Adrenal gland (tissue), 5 donors: Measurements from ENCODE around the gene IGFBP5.

Source experiments
- POLR2A ChIP-seq, 2 donors: fragments of 450-650 bp; IDR thresholded peaks; one replicate each; pipeline ENCODE4 v1.6.1; 2017; ENCODE audit warnings: antibody characterized with exemption in 2 of 2, mild to moderate bottlenecking in 2 of 2, moderate library complexity in 1 of 2
- TF ChIP-seq, protein P1 (sequence below), 6 experiments: fragments of 450-650 bp in 4 of 6; fragments of 200-600 bp in 2 of 6; sonication (generic) in 1 of 6; IDR thresholded peaks; 1 replicate in 5 of 6; 2 replicates in 1 of 6; pipeline versions ENCODE4 v1.5.1 to v1.8.0; 2016 to 2021; ENCODE audit warnings: antibody characterized with exemption in 6 of 6, mild to moderate bottlenecking in 2 of 6, moderate library complexity in 1 of 6
- donor health status: DM: no; HTN: no; CAD: no.

- TF ChIP-seq, protein P1, sequence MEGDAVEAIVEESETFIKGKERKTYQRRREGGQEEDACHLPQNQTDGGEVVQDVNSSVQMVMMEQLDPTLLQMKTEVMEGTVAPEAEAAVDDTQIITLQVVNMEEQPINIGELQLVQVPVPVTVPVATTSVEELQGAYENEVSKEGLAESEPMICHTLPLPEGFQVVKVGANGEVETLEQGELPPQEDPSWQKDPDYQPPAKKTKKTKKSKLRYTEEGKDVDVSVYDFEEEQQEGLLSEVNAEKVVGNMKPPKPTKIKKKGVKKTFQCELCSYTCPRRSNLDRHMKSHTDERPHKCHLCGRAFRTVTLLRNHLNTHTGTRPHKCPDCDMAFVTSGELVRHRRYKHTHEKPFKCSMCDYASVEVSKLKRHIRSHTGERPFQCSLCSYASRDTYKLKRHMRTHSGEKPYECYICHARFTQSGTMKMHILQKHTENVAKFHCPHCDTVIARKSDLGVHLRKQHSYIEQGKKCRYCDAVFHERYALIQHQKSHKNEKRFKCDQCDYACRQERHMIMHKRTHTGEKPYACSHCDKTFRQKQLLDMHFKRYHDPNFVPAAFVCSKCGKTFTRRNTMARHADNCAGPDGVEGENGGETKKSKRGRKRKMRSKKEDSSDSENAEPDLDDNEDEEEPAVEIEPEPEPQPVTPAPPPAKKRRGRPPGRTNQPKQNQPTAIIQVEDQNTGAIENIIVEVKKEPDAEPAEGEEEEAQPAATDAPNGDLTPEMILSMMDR (IDR thresholded peaks at IDR 0.05) = no peak
- no peak for TF ChIP-seq POLR2A (IDR thresholded peaks at IDR 0.05)
Measured at GRCh38 chr2:216624251-216624650, 71.1 kb downstream of the IGFBP5 start.
